ENCODE measurements around the gene MTSS2.

Gene MTSS2

GRCh38 chr16:70704586-70704985 is 18.7 kb upstream of the MTSS2 start:
- in situ Hi-C loops (cut with MboI; ENCODE audit: low pct_unique_long_range_greater_than_20kb, low sequenced_read_pairs, unreplicated experiment) = no loop called here
- no peak for DNase-seq (ENCODE audit: low spot score)
- TF ChIP-seq CTCF (IDR thresholded peaks at IDR 0.05; ENCODE audit: extremely low read depth, insufficient read depth, missing control alignments) = no peak

GRCh38 chr16:70703835-70704381 is 18.1 kb upstream of the MTSS2 start:
- in situ Hi-C loops (cut with MboI; ENCODE audit: low pct_unique_long_range_greater_than_20kb, low sequenced_read_pairs, unreplicated experiment) = no loop called here
- DNase-seq (ENCODE audit: low spot score) = no peak
- no peak for TF ChIP-seq CTCF (IDR thresholded peaks at IDR 0.05; ENCODE audit: extremely low read depth, insufficient read depth, missing control alignments)

- TF ChIP-seq CTCF (IDR thresholded peaks at IDR 0.05; ENCODE audit: extremely low read depth, insufficient read depth, missing control alignments) = no peak
- DNase-seq (ENCODE audit: low spot score) = no peak
- in situ Hi-C loops (cut with MboI; ENCODE audit: low pct_unique_long_range_greater_than_20kb, low sequenced_read_pairs, unreplicated experiment) = no loop called here
Observed at GRCh38 chr16:70703041-70703834, 17.4 kb upstream of the MTSS2 start.

- in situ Hi-C loops (cut with MboI; ENCODE audit: low pct_unique_long_range_greater_than_20kb, low sequenced_read_pairs, unreplicated experiment) = no loop called here
- no peak for DNase-seq (ENCODE audit: low spot score)
- no peak for TF ChIP-seq CTCF (IDR thresholded peaks at IDR 0.05; ENCODE audit: extremely low read depth, insufficient read depth, missing control alignments)
Observed at GRCh38 chr16:70702624-70703023, 16.8 kb upstream of the MTSS2 start.

GRCh38 chr16:70701998-70702397 is 16.1 kb upstream of the MTSS2 start:
- DNase-seq (ENCODE audit: low spot score) = no peak
- in situ Hi-C loops (cut with MboI; ENCODE audit: low pct_unique_long_range_greater_than_20kb, low sequenced_read_pairs, unreplicated experiment) = no loop called here
- no peak for TF ChIP-seq CTCF (IDR thresholded peaks at IDR 0.05; ENCODE audit: extremely low read depth, insufficient read depth, missing control alignments)

GRCh38 chr16:70701596-70701995 is 15.7 kb upstream of the MTSS2 start:
- in situ Hi-C loops (cut with MboI; ENCODE audit: low pct_unique_long_range_greater_than_20kb, low sequenced_read_pairs, unreplicated experiment) = no loop called here
- no peak for TF ChIP-seq CTCF (IDR thresholded peaks at IDR 0.05; ENCODE audit: extremely low read depth, insufficient read depth, missing control alignments)
- no peak for DNase-seq (ENCODE audit: low spot score)

Data from GM13977 (cell line).